HL-60 (cell line): ENCODE results near the gene COMMD4.

Experiments used
- DNase-seq, 2 experiments: peaks; one replicate each; pipeline ENCODE4 v3.0.0-alpha.2; 2010 to 2020; ENCODE audit warnings: low read depth in 1 of 2, low spot score in 1 of 2
- H3K27ac ChIP-seq: fragments of 250-450 bp; sonication (Bioruptor Pico); replicated peaks from 2 replicates; pipeline ENCODE4 v1.5.1; 2020; ENCODE audit warnings: mild to moderate bottlenecking, moderate library complexity
- H3K27me3 ChIP-seq: fragments of 250-450 bp; sonication (Bioruptor Pico); 2 replicates; pipeline ENCODE4 v1.5.1; 2021; ENCODE audit warnings: mild to moderate bottlenecking, moderate library complexity; ENCODE audit not compliant: insufficient read depth, poor library complexity, severe bottlenecking
- H3K4me3 ChIP-seq: replicated peaks from 2 replicates; pipeline ENCODE4 v1.5.1; 2011; ENCODE audit warnings: mild to moderate bottlenecking, control low read depth, low read length; ENCODE audit not compliant: insufficient read depth
- CTCF ChIP-seq: IDR thresholded peaks from one replicate; pipeline ENCODE4 v1.5.1; 2011; ENCODE audit warnings: low read length, control low read depth, inconsistent platforms; ENCODE audit not compliant: insufficient read depth
- GABPA ChIP-seq: IDR thresholded peaks from 2 replicates; pipeline ENCODE4 v1.6.1; 2012; ENCODE audit warnings: low read depth
- POLR2AphosphoS5 ChIP-seq: IDR thresholded peaks from 2 replicates; pipeline ENCODE4 v1.6.1; 2012; ENCODE audit warnings: low read depth
- REST ChIP-seq: IDR thresholded peaks from 2 replicates; pipeline ENCODE4 v1.6.1; 2012; ENCODE audit warnings: low read depth; ENCODE audit not compliant: insufficient replicate concordance
- SPI1 ChIP-seq: IDR thresholded peaks from 2 replicates; pipeline ENCODE4 v1.6.1; 2012; ENCODE audit warnings: low read depth, mild to moderate bottlenecking, borderline replicate concordance

The COMMD4 gene

GRCh38 chr15:75363786-75364185, 27.9 kb downstream of the COMMD4 start:
- no peaks in the 10 kb centered on the region for H3K27me3 ChIP-seq
- H3K4me3 ChIP-seq = no peak overlapping the region
- no peak overlapping the region for H3K27ac ChIP-seq
- TF ChIP-seq POLR2AphosphoS5 (no peak), GABPA (no peak), CTCF (no peak), REST (no peak), SPI1 (no peak)
- DNase-seq = no peak

- Histone ChIP-seq H3K27ac (no peak overlapping the region), H3K27me3 (no peaks in the 10 kb centered on the region), H3K4me3 (no peak overlapping the region)
- no peak for TF ChIP-seq REST
- DNase-seq = no peak
Measured at GRCh38 chr15:75364881-75365280, 29.0 kb downstream of the COMMD4 start.

- no peak overlapping the region for H3K4me3 ChIP-seq
- no peak overlapping the region for H3K27ac ChIP-seq
- TF ChIP-seq POLR2AphosphoS5 = no peak
- no peak for DNase-seq
- H3K27me3 ChIP-seq = no peaks in the 10 kb centered on the region
Measured at GRCh38 chr15:75366163-75366562, 30.3 kb downstream of the COMMD4 start.

- Histone ChIP-seq H3K27me3 (no peaks in the 10 kb centered on the region), H3K27ac (no peak overlapping the region), H3K4me3 (no peak overlapping the region)
- TF ChIP-seq REST (no peak), GABPA (no peak), SPI1 (no peak)
- DNase-seq = no peak
Measured at GRCh38 chr15:75367006-75367405, 31.1 kb downstream of the COMMD4 start.

- Histone ChIP-seq H3K27me3 (no peaks in the 10 kb centered on the region), H3K27ac (no peak overlapping the region), H3K4me3 (peak overlapping the region; percentile 71; the same call in 1 of the 2 replicates)
- TF ChIP-seq REST (no peak), CTCF (no peak), POLR2AphosphoS5 (no peak), SPI1 (no peak), GABPA (no peak)
- DNase-seq = no peak
Measured at GRCh38 chr15:75367406-75367912, 31.6 kb downstream of the COMMD4 start.
